HepG2 (cell line): ENCODE results near the gene ZSCAN23. TPM values are rescaled to one million over a fixed set of nuclear protein-coding genes. Genes with fewer than 3 reads are reported as not detected.
A peak's percentile ranks its signal among the peaks of the same experiment; 100 is the strongest.

ENCODE experiments used
- JDP2 ChIP-seq: sonication (generic); formaldehyde crosslinking; IDR thresholded peaks from 2 replicates; pipeline ENCODE4 v1.8.1; 2022; ENCODE audit warnings: missing genetic modification reagents, borderline replicate concordance
- NR2F2 ChIP-seq: IDR thresholded peaks from 2 replicates; pipeline ENCODE4 v1.6.1; 2012; ENCODE audit warnings: low read depth, inconsistent platforms, borderline replicate concordance
- PHF5A ChIP-seq: IDR thresholded peaks from one replicate; pipeline ENCODE4 v1.6.1; 2018; ENCODE audit warnings: low read depth, missing genetic modification reagents; ENCODE audit not compliant: unreplicated experiment
- SAFB2 ChIP-seq: sonication (generic); formaldehyde crosslinking; IDR thresholded peaks from 2 replicates; pipeline ENCODE4 v1.5.1; 2020; ENCODE audit warnings: missing genetic modification reagents, low read depth, mild to moderate bottlenecking, borderline replicate concordance
- SOX6 ChIP-seq, 2 experiments: fragments of 450-650 bp in 1 of 2; sonication (generic) in 1 of 2; formaldehyde crosslinking in 1 of 2; IDR thresholded peaks; 2 replicates each; pipeline versions ENCODE4 v1.4.0 to v1.6.1; 2017 to 2020; ENCODE audit warnings: antibody characterized with exemption in 1 of 2, mild to moderate bottlenecking in 1 of 2, missing genetic modification reagents in 1 of 2
- TAF1 ChIP-seq: sonication (generic); formaldehyde crosslinking; IDR thresholded peaks from 2 replicates; pipeline ENCODE4 v1.4.0; 2020; ENCODE audit warnings: missing genetic modification reagents
- ZBTB20 ChIP-seq: sonication (generic); formaldehyde crosslinking; IDR thresholded peaks from 2 replicates; pipeline ENCODE4 v1.8.1; 2023; ENCODE audit warnings: missing genetic modification reagents, low read depth, mild to moderate bottlenecking, borderline replicate concordance
- ZBTB7B ChIP-seq: sonication (generic); formaldehyde crosslinking; IDR thresholded peaks from 2 replicates; pipeline ENCODE4 v1.4.0; 2020; ENCODE audit warnings: missing genetic modification reagents
- ZFP62 ChIP-seq: sonication (generic); formaldehyde crosslinking; IDR thresholded peaks from 2 replicates; pipeline ENCODE4 v1.4.0; 2020; ENCODE audit warnings: missing genetic modification reagents
- ZNF12 ChIP-seq: sonication (generic); formaldehyde crosslinking; IDR thresholded peaks from 2 replicates; pipeline ENCODE4 v1.5.0; 2020; ENCODE audit warnings: missing genetic modification reagents
- ZNF746 ChIP-seq: sonication (generic); formaldehyde crosslinking; IDR thresholded peaks from 2 replicates; pipeline ENCODE4 v1.8.0; 2022; ENCODE audit warnings: mild to moderate bottlenecking, missing genetic modification reagents
- polyA plus RNA-seq, 8 experiments: library from polyadenylated mRNA; depleted of rRNA in 3 of 8; stranded (reverse) in 7 of 8; unstranded in 1 of 8; fragments of >200 nt; fragmentation: Illumina TruSeq in 4 of 8; extraction: Trizol in 4 of 8; gene quantifications; 2 replicates each; pipeline versions ENCODE4 v1.2.1 to v1.2.3, GENCODE V29; 2011 to 2016; ENCODE audit warnings: low read depth in 4 of 8, missing spikeins in 1 of 8, mixed read lengths in 1 of 8; ENCODE audit not compliant: insufficient read depth in 1 of 8
- total RNA-seq, 5 experiments: library from RNA; depleted of rRNA; stranded (reverse); fragments of >200 nt; fragmentation: Illumina TruSeq; extraction: Trizol; gene quantifications; 2 replicates each; pipeline ENCODE4 v1.2.3, GENCODE V29; 2016; ENCODE audit warnings: low read depth in 1 of 5
- TF ChIP-seq, protein P1 (sequence below): sonication (generic); formaldehyde crosslinking; IDR thresholded peaks from 2 replicates; pipeline ENCODE4 v1.8.1; 2022; ENCODE audit warnings: low read depth, mild to moderate bottlenecking, missing genetic modification reagents
- TF ChIP-seq, protein P2 (sequence below): sonication (generic); formaldehyde crosslinking; IDR thresholded peaks from 2 replicates; pipeline ENCODE4 v1.4.0; 2020; ENCODE audit warnings: missing genetic modification reagents, borderline replicate concordance
- TF ChIP-seq, protein P3 (sequence below): sonication (generic); formaldehyde crosslinking; IDR thresholded peaks from 2 replicates; pipeline ENCODE4 v1.4.0; 2020; ENCODE audit warnings: mild to moderate bottlenecking, missing genetic modification reagents
- TF ChIP-seq, protein P4 (sequence below): sonication (generic); formaldehyde crosslinking; conservative IDR thresholded peaks from 2 replicates; pipeline ENCODE4 v1.4.0; 2020; ENCODE audit warnings: mild to moderate bottlenecking, missing genetic modification reagents, moderate library complexity
- TF ChIP-seq, protein P5 (sequence below): sonication (generic); formaldehyde crosslinking; IDR thresholded peaks from 2 replicates; pipeline ENCODE4 v1.4.0; 2020; ENCODE audit warnings: mild to moderate bottlenecking, missing genetic modification reagents
- TF ChIP-seq, protein P6 (sequence below): sonication (generic); formaldehyde crosslinking; IDR thresholded peaks from 2 replicates; pipeline ENCODE4 v1.9.0; 2021; ENCODE audit warnings: missing genetic modification reagents, borderline replicate concordance

ZSCAN23 gene
- total and polyA plus RNA-seq, 2 of the 13 experiments (the other 11 are each of a cell fraction or from before 2014, with no cell fraction given): 0.29 to 1.2 TPM

DNA sequence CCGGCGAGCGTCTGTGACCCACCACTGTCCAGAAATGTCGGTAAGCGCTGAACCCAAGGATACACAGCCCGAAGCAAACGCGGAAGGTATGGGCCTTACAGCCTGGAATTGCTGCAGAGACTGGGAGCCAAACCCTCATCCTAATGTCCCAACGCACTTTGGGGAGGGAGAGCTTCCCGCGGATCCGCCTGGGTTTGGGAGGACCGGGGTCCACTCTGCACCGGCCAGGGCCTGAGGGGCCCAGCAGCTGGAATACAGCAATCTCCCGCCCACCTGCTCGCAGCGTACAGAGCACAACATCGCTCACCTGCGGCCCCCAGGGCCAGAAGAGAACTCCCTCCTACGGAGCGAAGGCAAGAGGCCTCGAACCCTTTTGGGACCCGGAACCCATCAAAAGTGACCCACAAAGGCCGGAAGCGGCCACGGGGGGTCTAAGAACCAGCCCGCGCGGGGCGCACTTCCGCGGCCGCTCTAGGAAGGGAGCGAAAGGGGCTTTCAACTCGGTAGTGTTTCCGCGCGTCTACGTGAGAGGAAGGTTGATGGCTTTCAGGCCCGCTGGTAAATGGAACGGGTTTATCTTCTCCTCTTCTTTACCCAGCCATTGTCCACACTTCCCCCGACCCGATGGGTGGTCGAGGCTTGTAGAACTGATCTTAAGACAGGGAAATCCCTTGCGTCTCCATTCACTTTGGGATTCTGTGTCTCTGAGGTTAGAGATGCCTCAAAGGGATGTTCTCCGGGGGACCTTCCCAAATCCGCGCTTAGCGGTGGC, 43.8 kb downstream of the ZSCAN23 start, which contains the start of gene ZSCAN12 (continued):
- TF ChIP-seq SOX6 (IDR thresholded peaks at IDR 0.05) (no peak), SOX6 (CRISPR knock-in tag; IDR thresholded peaks at IDR 0.05) (peak; percentile 88), TAF1 (CRISPR knock-in tag) (peak; percentile 93), JDP2 (CRISPR knock-in tag) (no peak), ZNF12 (no peak; the same call in 1 of the 2 replicates), ZBTB7B (peak; percentile 98), ZFP62 (CRISPR knock-in tag) (no peak), SAFB2 (CRISPR knock-in tag) (peak; percentile 91), ZBTB20 (CRISPR knock-in tag) (peak; percentile 98), ZNF746 (CRISPR knock-in tag) (peak; percentile 93), NR2F2 (no peak), PHF5A (CRISPR knock-in tag) (peak; percentile 92)
- TF ChIP-seq, protein P1, sequence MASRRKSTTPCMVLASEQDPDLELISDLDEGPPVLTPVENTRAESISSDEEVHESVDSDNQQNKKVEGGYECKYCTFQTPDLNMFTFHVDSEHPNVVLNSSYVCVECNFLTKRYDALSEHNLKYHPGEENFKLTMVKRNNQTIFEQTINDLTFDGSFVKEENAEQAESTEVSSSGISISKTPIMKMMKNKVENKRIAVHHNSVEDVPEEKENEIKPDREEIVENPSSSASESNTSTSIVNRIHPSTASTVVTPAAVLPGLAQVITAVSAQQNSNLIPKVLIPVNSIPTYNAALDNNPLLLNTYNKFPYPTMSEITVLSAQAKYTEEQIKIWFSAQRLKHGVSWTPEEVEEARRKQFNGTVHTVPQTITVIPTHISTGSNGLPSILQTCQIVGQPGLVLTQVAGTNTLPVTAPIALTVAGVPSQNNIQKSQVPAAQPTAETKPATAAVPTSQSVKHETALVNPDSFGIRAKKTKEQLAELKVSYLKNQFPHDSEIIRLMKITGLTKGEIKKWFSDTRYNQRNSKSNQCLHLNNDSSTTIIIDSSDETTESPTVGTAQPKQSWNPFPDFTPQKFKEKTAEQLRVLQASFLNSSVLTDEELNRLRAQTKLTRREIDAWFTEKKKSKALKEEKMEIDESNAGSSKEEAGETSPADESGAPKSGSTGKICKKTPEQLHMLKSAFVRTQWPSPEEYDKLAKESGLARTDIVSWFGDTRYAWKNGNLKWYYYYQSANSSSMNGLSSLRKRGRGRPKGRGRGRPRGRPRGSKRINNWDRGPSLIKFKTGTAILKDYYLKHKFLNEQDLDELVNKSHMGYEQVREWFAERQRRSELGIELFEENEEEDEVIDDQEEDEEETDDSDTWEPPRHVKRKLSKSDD (CRISPR knock-in tag): peak; percentile 86; the same call in 1 of the 2 replicates
- TF ChIP-seq, protein P2, sequence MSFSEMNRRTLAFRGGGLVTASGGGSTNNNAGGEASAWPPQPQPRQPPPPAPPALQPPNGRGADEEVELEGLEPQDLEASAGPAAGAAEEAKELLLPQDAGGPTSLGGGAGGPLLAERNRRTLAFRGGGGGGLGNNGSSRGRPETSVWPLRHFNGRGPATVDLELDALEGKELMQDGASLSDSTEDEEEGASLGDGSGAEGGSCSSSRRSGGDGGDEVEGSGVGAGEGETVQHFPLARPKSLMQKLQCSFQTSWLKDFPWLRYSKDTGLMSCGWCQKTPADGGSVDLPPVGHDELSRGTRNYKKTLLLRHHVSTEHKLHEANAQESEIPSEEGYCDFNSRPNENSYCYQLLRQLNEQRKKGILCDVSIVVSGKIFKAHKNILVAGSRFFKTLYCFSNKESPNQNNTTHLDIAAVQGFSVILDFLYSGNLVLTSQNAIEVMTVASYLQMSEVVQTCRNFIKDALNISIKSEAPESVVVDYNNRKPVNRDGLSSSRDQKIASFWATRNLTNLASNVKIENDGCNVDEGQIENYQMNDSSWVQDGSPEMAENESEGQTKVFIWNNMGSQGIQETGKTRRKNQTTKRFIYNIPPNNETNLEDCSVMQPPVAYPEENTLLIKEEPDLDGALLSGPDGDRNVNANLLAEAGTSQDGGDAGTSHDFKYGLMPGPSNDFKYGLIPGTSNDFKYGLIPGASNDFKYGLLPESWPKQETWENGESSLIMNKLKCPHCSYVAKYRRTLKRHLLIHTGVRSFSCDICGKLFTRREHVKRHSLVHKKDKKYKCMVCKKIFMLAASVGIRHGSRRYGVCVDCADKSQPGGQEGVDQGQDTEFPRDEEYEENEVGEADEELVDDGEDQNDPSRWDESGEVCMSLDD: no peak
- TF ChIP-seq, protein P3, sequence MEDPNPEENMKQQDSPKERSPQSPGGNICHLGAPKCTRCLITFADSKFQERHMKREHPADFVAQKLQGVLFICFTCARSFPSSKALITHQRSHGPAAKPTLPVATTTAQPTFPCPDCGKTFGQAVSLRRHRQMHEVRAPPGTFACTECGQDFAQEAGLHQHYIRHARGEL (CRISPR knock-in tag): 0 out of 2 replicates have a peak, but pooled peaks have one; percentile 46
- TF ChIP-seq, protein P4, sequence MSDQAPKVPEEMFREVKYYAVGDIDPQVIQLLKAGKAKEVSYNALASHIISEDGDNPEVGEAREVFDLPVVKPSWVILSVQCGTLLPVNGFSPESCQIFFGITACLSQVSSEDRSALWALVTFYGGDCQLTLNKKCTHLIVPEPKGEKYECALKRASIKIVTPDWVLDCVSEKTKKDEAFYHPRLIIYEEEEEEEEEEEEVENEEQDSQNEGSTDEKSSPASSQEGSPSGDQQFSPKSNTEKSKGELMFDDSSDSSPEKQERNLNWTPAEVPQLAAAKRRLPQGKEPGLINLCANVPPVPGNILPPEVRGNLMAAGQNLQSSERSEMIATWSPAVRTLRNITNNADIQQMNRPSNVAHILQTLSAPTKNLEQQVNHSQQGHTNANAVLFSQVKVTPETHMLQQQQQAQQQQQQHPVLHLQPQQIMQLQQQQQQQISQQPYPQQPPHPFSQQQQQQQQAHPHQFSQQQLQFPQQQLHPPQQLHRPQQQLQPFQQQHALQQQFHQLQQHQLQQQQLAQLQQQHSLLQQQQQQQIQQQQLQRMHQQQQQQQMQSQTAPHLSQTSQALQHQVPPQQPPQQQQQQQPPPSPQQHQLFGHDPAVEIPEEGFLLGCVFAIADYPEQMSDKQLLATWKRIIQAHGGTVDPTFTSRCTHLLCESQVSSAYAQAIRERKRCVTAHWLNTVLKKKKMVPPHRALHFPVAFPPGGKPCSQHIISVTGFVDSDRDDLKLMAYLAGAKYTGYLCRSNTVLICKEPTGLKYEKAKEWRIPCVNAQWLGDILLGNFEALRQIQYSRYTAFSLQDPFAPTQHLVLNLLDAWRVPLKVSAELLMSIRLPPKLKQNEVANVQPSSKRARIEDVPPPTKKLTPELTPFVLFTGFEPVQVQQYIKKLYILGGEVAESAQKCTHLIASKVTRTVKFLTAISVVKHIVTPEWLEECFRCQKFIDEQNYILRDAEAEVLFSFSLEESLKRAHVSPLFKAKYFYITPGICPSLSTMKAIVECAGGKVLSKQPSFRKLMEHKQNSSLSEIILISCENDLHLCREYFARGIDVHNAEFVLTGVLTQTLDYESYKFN (CRISPR knock-in tag): peak; percentile 65
- TF ChIP-seq, protein P5, sequence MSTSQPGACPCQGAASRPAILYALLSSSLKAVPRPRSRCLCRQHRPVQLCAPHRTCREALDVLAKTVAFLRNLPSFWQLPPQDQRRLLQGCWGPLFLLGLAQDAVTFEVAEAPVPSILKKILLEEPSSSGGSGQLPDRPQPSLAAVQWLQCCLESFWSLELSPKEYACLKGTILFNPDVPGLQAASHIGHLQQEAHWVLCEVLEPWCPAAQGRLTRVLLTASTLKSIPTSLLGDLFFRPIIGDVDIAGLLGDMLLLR (CRISPR knock-in tag): peak; percentile 96
- TF ChIP-seq, protein P6, sequence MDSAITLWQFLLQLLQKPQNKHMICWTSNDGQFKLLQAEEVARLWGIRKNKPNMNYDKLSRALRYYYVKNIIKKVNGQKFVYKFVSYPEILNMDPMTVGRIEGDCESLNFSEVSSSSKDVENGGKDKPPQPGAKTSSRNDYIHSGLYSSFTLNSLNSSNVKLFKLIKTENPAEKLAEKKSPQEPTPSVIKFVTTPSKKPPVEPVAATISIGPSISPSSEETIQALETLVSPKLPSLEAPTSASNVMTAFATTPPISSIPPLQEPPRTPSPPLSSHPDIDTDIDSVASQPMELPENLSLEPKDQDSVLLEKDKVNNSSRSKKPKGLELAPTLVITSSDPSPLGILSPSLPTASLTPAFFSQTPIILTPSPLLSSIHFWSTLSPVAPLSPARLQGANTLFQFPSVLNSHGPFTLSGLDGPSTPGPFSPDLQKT (CRISPR knock-in tag): no peak
